GM23248 (cell line): Measurements from ENCODE around the gene NUDCD3. TPM values are rescaled to one million over a fixed set of nuclear protein-coding genes. Genes with fewer than 3 reads are reported as not detected.

Experiments used
- DNase-seq: peaks from one replicate; pipeline ENCODE4 v3.0.0-alpha.2; 2015
- H2AFZ ChIP-seq: fragments of 200-600 bp; sonication (generic); 2 replicates; pipeline ENCODE4 v1.6.1; 2016; ENCODE audit warnings: antibody characterized with exemption
- H3F3A ChIP-seq: fragments of 200-600 bp; sonication (generic); 2 replicates; pipeline ENCODE4 v1.6.1; 2016; ENCODE audit warnings: mild to moderate bottlenecking, antibody characterized with exemption, mixed run types; ENCODE audit not compliant: insufficient read depth
- H3K27ac ChIP-seq: fragments of 200-600 bp; sonication (generic); 2 replicates; pipeline ENCODE4 v1.5.1; 2016; ENCODE audit warnings: mild to moderate bottlenecking
- H3K27me3 ChIP-seq: fragments of 200-600 bp; sonication (generic); replicated peaks from 2 replicates; pipeline ENCODE4 v1.6.1; 2016; ENCODE audit warnings: mild to moderate bottlenecking; ENCODE audit not compliant: insufficient read depth
- H3K36me3 ChIP-seq: fragments of 200-600 bp; sonication (generic); 2 replicates; pipeline ENCODE4 v1.6.1; 2016; ENCODE audit warnings: low read depth, mild to moderate bottlenecking
- H3K4me1 ChIP-seq: fragments of 200-600 bp; sonication (generic); 2 replicates; pipeline ENCODE4 v1.6.1; 2016; ENCODE audit warnings: mild to moderate bottlenecking; ENCODE audit not compliant: insufficient read depth
- H3K4me2 ChIP-seq: fragments of 200-600 bp; sonication (generic); one replicate; pipeline ENCODE4 v1.6.1; 2016; ENCODE audit warnings: mild to moderate bottlenecking; ENCODE audit not compliant: unreplicated experiment
- H3K4me3 ChIP-seq: fragments of 200-600 bp; sonication (generic); 2 replicates; pipeline ENCODE4 v1.5.1; 2016; ENCODE audit warnings: mild to moderate bottlenecking
- H3K79me2 ChIP-seq: fragments of 200-600 bp; sonication (generic); 2 replicates; pipeline ENCODE4 v1.6.1; 2016; ENCODE audit warnings: mild to moderate bottlenecking; ENCODE audit not compliant: insufficient read depth
- H3K9ac ChIP-seq: fragments of 200-600 bp; sonication (generic); 2 replicates; pipeline ENCODE4 v1.6.1; 2016; ENCODE audit warnings: mild to moderate bottlenecking
- H3K9me2 ChIP-seq: fragments of 200-600 bp; sonication (generic); 2 replicates; pipeline ENCODE4 v1.6.1; 2016; ENCODE audit warnings: mixed run types, mild to moderate bottlenecking, moderate library complexity; ENCODE audit not compliant: insufficient read depth
- H3K9me3 ChIP-seq: fragments of 200-600 bp; sonication (generic); one replicate; pipeline ENCODE4 v1.6.1; 2017; ENCODE audit warnings: low read depth
- H4K20me1 ChIP-seq: fragments of 200-600 bp; sonication (generic); 2 replicates; pipeline ENCODE4 v1.6.0; 2016; ENCODE audit not compliant: insufficient read depth
- EZH2 ChIP-seq: fragments of 200-600 bp; sonication (generic); IDR thresholded peaks from 2 replicates; pipeline ENCODE4 v1.6.1; 2018; ENCODE audit warnings: antibody characterized with exemption, mild to moderate bottlenecking; ENCODE audit not compliant: insufficient read depth, poor library complexity, severe bottlenecking
- EZH2phosphoT487 ChIP-seq: fragments of 200-600 bp; sonication (generic); IDR thresholded peaks from 2 replicates; pipeline ENCODE4 v1.6.1; 2018; ENCODE audit warnings: antibody characterized with exemption, moderate library complexity, mild to moderate bottlenecking, low read depth; ENCODE audit not compliant: insufficient read depth
- WGBS, 2 experiments: methylation state at CpG; one replicate each; pipeline ENCODE4 v1.1.6; 2015 to 2017; ENCODE audit warnings: low lambda C conversion rate in 2 of 2, low coverage in 1 of 2; ENCODE audit errors: missing lambda C conversion rate in 2 of 2; 5-methylcytosine and 5-hydroxymethylcytosine counted together
- in situ Hi-C: fragments of 300-500 bp; cut with MboI; formaldehyde crosslinking; loops from 2 replicates; pipeline ENCODE4 v1.15.0; 2020
- polyA plus RNA-seq: library from polyadenylated mRNA; unstranded; fragments of >200 nt; fragmentation: Nextera tagmentation; extraction: Ambion mirVana; gene quantifications from 2 replicates; pipeline ENCODE4 v1.2.1, GENCODE V29; 2016
- total RNA-seq: library from RNA; depleted of rRNA; stranded (reverse); fragments of >200 nt; shearing (Covaris generic); gene quantifications from 2 replicates; pipeline ENCODE4 v1.2.3, GENCODE V29; 2014

NUDCD3 gene
- total and polyA plus RNA-seq, 2 experiments from 2014 or later, result 56.7 to 79.1 TPM

DNA sequence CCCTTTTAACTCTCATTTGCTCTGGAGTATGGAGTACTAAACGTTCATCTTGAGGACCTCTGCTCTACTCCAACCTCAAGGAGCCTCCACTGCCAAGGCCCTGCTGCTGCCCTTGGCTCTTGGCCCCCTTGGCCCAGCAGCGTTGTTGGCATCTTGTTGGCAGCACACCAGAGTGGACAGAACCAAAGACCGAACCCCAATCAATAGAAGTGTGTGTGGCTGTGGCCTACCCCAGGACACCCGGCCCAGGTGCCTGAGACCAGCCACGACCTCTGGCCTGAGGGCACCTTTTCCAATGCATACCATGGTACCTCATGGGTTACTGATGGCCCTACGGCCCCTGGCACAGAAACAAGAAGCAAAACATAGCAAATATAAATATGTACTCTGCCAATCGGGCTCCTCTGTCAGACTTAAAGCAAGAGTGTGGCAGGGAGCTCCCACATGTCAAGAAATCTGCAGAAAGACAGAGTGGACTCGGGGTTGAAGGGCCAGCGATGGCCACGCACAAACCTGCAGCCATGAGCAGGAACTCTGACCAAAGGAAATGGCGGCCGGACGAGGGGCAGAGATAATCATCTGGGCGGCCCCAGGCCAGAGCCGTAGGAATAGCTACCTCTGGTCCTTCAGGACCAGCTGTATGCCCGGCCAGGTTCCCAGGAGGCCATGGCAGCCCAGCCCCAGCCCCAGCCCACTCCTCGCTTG lies 47.8 kb upstream of the NUDCD3 start:
- Histone ChIP-seq H3K4me3 (no peak overlapping the region), H2AFZ (no peak overlapping the region), H3K9ac (no peak overlapping the region), H3K9me3 (no peaks in the 10 kb centered on the region), H3K4me1 (peaks cover 5% of the 10 kb centered on the region; the same call in 1 of the 2 replicates), H3K36me3 (no peaks in the 10 kb centered on the region), H3K4me2 (no peak overlapping the region), H3K27ac (no peak overlapping the region), H3F3A (0 out of 2 replicates have a peak, but pooled peaks cover 5% of the 10 kb centered on the region), H4K20me1 (no peaks in the 10 kb centered on the region), H3K79me2 (no peaks in the 10 kb centered on the region), H3K27me3 (no peaks in the 10 kb centered on the region), H3K9me2 (no peaks in the 10 kb centered on the region)
- WGBS, 2 experiments, result 65 to 68% methylated on average over 17 of the region's 17 CpGs
- DNase-seq, result no peak
- no peak for TF ChIP-seq EZH2
- no peak for TF ChIP-seq EZH2phosphoT487
- in situ Hi-C loops, result no loop called here

DNA sequence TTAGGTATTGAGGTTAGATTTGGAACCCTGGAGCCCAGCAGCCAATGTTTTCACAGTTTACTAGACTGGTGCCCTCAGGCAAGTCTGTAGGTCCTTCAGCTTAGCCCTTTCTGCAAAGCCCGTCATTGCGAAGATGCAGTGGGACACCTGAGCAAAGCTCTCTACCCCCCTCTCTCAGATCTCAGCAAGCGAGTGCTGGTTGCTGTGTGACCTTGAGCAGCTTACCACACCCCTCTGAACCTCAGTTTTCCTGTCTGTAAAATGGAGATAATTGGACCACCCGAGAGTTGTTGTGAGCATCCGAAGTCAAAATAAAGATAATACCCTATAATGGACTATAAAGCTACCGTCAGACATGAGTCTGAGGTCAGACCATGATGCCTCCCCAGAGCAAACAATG lies 47.0 kb upstream of the NUDCD3 start:
- Histone ChIP-seq H3K36me3 (no peaks in the 10 kb centered on the region), H4K20me1 (no peaks in the 10 kb centered on the region), H3K9me2 (no peaks in the 10 kb centered on the region), H2AFZ (no peak overlapping the region), H3K27ac (no peak overlapping the region), H3K79me2 (no peaks in the 10 kb centered on the region), H3F3A (no peaks in the 10 kb centered on the region), H3K9ac (no peak overlapping the region), H3K27me3 (no peaks in the 10 kb centered on the region), H3K4me1 (no peaks in the 10 kb centered on the region), H3K9me3 (no peaks in the 10 kb centered on the region), H3K4me2 (no peak overlapping the region), H3K4me3 (no peak overlapping the region)
- WGBS, 2 experiments, result 77 to 86% methylated on average over 6 of the region's 6 CpGs
- DNase-seq, result no peak
- TF ChIP-seq EZH2 (no peak), EZH2phosphoT487 (no peak)
- in situ Hi-C loops, result no loop called here

DNA sequence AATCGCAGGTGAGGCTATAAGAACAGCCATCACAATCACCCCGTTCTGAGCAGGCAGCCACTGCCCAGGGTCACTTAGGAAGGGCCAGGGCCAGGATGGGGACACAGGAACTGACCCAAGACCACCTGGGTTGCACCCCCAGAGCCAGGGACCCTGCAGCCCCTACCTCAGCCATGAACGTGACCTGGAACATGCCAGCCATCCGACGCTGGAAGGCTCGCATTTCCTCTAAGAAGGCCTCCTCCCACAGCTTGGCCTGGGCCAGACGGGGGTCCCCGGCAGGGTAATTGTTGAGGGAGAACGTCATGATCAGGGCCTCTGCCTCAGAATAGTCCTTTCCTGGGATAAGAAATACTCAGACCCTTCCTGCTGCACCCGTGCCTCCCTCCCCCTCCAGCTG lies 45.6 kb upstream of the NUDCD3 start:
- Histone ChIP-seq H2AFZ (no peak overlapping the region), H3K36me3 (no peaks in the 10 kb centered on the region), H3K27ac (no peak overlapping the region), H3K79me2 (no peaks in the 10 kb centered on the region), H4K20me1 (no peaks in the 10 kb centered on the region), H3K9me3 (no peaks in the 10 kb centered on the region), H3K9ac (no peak overlapping the region), H3K27me3 (no peaks in the 10 kb centered on the region), H3K4me3 (no peak overlapping the region), H3K4me1 (no peaks in the 10 kb centered on the region), H3K9me2 (no peaks in the 10 kb centered on the region), H3K4me2 (no peak overlapping the region), H3F3A (no peaks in the 10 kb centered on the region)
- 52 to 62% methylated on average over 9 to 10 of the region's 10 CpGs for WGBS, 2 experiments
- in situ Hi-C loops, result no loop called here
- TF ChIP-seq EZH2phosphoT487, result no peak
- no peak for TF ChIP-seq EZH2
- no peak for DNase-seq

DNA sequence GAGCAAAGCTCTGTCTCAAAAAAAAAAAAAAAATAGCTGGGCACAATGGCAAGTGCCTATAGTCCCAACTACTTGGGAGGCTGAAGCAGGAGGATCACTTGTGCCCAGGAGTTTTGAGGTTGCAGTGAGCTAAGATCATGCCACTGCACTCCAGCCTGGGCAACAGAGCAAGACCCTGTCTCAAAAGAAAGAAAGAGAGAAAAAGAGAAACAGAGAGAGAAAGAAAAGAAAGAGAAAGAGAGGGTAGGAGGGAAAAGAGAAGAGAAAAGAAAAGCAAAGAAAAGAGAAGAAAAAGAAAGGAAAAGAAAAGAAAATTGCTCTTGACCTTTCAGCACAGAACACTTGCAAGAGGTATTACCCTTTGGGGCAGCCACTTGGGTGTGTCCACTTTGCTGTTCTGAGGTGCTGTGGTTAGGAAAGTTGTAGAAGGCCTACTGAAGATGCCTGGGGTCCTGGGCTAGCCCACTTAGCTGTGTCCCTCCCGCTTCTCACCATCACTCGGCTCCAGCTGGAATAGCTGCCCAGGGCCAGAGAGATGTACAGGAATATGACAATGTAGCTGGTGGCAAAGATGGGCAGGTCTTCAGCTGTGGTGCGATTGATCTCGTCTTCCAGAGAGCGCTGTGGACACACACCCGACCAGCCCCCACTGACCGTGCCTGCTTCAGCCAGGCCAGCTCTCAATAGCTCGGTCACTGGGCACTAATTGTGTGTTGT lies 45.0 kb upstream of the NUDCD3 start:
- no peak for DNase-seq
- Histone ChIP-seq H3K4me2 (no peak overlapping the region), H3K4me3 (no peak overlapping the region), H3K4me1 (no peaks in the 10 kb centered on the region), H3K36me3 (no peaks in the 10 kb centered on the region), H3K27me3 (no peaks in the 10 kb centered on the region), H3K27ac (no peak overlapping the region), H2AFZ (no peak overlapping the region), H4K20me1 (no peaks in the 10 kb centered on the region), H3K79me2 (no peaks in the 10 kb centered on the region), H3K9ac (no peak overlapping the region), H3K9me2 (no peaks in the 10 kb centered on the region), H3K9me3 (no peaks in the 10 kb centered on the region), H3F3A (no peaks in the 10 kb centered on the region)
- 78 to 86% methylated on average over 8 of the region's 8 CpGs for WGBS, 2 experiments
- in situ Hi-C loops, result no loop called here
- TF ChIP-seq EZH2 (no peak), EZH2phosphoT487 (no peak)
